ENCODE results near the gene TMEM233.
"Not testable (repeated sequence)": the region's sequence is repeated elsewhere in the genome, so short reads cannot be mapped to it uniquely, and the experiment has no call there.

TMEM233 gene

GRCh38 chr12:119613319-119613936, 19.9 kb downstream of the TMEM233 start:
- DNase-seq = no peak

- no peak for DNase-seq
These were observed 21.1 kb downstream of the TMEM233 start for GRCh38 chr12:119614705-119615104.

- no peak for DNase-seq
These were observed 22.2 kb downstream of the TMEM233 start for GRCh38 chr12:119615518-119616475.

- not testable (repeated sequence) for DNase-seq
These were observed 24.8 kb downstream of the TMEM233 start for GRCh38 chr12:119618328-119618896.

GRCh38 chr12:119620490-119620889, 26.9 kb downstream of the TMEM233 start:
- DNase-seq = no peak

- DNase-seq = no peak
These were observed 28.3 kb downstream of the TMEM233 start for GRCh38 chr12:119621878-119622277.

- no peak for DNase-seq
These were observed 31.4 kb downstream of the TMEM233 start for GRCh38 chr12:119624966-119625365.

- no peak for DNase-seq
These were observed 33.6 kb downstream of the TMEM233 start for GRCh38 chr12:119627019-119627643.

GRCh38 chr12:119627686-119628085, 34.1 kb downstream of the TMEM233 start:
- DNase-seq = no peak

GRCh38 chr12:119630223-119630780, 36.7 kb downstream of the TMEM233 start:
- DNase-seq = no peak

- DNase-seq = no peak
These were observed 37.5 kb downstream of the TMEM233 start for GRCh38 chr12:119630962-119631550.

- DNase-seq = no peak
These were observed 38.5 kb downstream of the TMEM233 start for GRCh38 chr12:119631930-119632678.

- no peak for DNase-seq
These were observed 41.2 kb downstream of the TMEM233 start for GRCh38 chr12:119634743-119635142.

GRCh38 chr12:119642986-119643385, 49.4 kb downstream of the TMEM233 start:
- DNase-seq = no peak

GRCh38 chr12:119644930-119645329, 51.4 kb downstream of the TMEM233 start:
- no peak for DNase-seq

- no peak for DNase-seq
These were observed 52.0 kb downstream of the TMEM233 start for GRCh38 chr12:119645535-119646059.

GRCh38 chr12:119649202-119649808, 55.7 kb downstream of the TMEM233 start:
- DNase-seq = no peak

GRCh38 chr12:119652665-119653064, 59.1 kb downstream of the TMEM233 start:
- no peak for DNase-seq

GRCh38 chr12:119657001-119657400, 63.4 kb downstream of the TMEM233 start:
- not testable (repeated sequence) for DNase-seq

- not testable (repeated sequence) for DNase-seq
These were observed 64.6 kb downstream of the TMEM233 start for GRCh38 chr12:119658166-119658565.

- no peak for DNase-seq
These were observed 65.8 kb downstream of the TMEM233 start for GRCh38 chr12:119659289-119659897.

All from SIG-M5 (cell line).